IPS-18c (cell line): ENCODE data around the gene FRMD4A.

Experiments used
- H3K4me3 ChIP-seq: 2 replicates; pipeline ENCODE4 v1.7.0; 2013; ENCODE audit warnings: low read depth, mild to moderate bottlenecking, low read length, moderate library complexity; ENCODE audit not compliant: insufficient read depth
- H3K9me3 ChIP-seq: one replicate; pipeline ENCODE4 v1.6.1; 2013; ENCODE audit warnings: mild to moderate bottlenecking, low read length, moderate library complexity; ENCODE audit not compliant: control insufficient read depth, insufficient read depth

FRMD4A gene

DNA sequence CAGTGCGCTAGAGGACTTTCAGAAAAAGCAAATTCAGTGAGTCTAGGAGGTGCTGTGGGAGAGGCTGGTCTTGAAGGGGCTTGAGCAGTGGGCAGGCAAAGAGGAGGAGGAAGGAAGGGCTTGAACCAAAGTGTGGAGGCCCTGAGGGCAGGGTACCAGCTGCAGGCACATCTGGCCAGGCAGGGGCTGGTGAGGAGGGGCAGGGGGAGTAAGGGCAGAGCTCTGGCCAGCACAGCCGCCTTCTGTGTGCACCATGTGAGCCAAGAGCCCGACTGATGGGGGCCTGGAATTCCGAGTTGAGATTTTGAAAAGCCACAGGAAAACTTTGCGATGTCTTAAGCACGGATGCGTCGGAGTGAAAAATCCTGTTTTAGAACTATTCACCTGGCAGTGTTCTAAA, 669.5 kb downstream of the FRMD4A start:
- Histone ChIP-seq H3K4me3 (no peak overlapping the region), H3K9me3 (no peaks in the 10 kb centered on the region)

DNA sequence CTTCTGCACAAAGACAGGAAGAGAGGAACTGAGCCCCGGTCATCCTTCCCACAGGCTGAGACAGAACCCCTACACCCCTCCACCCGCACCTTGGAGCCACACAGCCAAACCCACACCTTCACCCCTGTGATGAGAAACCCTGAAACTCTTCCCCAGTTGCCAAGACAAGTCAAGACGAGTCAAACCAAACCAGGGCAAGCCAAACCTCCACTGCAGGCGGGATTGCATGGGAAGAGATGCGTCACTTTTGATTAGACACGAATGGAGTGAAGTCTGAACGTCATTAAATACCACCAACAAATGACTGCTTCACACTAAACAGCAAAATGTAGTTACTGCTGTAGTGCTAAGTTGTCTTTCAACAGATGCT, 670.2 kb downstream of the FRMD4A start:
- Histone ChIP-seq H3K9me3 (no peaks in the 10 kb centered on the region), H3K4me3 (no peak overlapping the region)

DNA sequence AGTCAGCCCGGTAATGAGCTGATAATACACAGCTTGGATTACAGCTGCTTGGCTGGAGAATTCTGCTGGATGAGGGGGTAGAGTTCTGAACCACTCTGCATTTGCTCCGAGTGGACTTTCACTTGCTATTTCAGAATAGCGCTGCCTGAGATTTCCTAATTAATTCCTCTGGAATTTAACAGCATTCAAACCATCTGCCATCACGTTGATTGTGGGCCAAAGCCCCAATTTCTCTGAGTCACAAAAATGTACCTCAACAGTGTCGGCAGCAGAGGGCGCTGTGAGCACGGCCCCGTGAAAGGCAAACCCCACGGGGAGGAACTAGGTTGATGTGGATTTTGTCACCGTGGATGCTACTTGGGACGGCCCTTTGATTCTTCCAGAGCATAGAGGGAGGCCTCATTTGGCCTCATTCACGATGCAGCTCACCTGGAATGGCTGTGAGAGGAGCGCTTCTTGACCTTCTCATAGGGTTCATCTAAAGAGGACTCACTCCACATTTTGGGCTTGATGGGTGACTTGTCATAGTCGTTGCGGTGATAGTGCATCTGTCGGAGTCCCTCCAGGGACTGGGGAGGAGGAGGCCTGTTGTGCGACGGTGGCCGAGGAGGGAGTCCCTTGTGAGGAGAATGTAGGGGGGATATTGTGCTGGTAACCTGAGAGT, 670.7 kb downstream of the FRMD4A start:
- no peak overlapping the region for H3K4me3 ChIP-seq
- H3K9me3 ChIP-seq: no peaks in the 10 kb centered on the region

DNA sequence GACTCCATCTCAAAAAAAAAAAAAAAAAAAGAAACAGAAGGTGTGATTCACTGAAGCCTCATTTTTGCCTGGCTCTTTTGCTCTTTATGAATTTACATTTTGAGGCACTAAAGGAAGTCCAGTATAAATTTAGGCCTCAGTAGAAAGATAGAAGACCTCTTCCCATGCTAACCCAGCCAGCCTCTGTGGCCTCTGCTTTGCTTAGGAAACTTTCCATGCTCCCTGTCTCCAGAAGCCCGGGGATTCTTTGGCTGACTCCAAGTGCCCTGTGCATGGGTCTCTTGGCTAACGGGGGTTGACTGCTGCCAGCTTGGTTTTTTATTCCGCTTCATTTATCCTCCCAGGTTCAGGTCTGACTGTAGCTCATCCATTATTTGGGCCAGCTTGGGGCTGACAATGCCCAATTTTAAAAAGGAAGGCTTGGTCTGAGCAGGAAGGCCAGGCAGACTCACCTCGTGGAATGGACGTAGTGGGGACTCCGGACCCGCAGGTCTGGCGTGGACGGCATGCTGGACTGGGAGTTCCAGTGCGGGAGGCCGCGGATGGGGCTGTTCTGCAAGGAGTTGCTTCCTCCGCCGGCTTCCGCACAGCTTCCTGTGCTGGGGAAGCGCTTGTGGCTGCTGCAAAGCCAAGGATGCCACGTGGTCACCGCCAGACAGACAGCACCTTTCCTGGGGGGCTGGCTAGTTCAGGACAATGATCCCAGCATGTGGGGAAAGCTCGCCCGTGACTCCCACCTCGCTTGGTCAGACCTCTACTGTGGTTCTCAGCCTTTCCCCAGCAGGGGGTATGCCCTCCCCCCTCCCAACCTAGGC, 671.6 kb downstream of the FRMD4A start:
- H3K4me3 ChIP-seq: no peak overlapping the region
- H3K9me3 ChIP-seq: no peaks in the 10 kb centered on the region

DNA sequence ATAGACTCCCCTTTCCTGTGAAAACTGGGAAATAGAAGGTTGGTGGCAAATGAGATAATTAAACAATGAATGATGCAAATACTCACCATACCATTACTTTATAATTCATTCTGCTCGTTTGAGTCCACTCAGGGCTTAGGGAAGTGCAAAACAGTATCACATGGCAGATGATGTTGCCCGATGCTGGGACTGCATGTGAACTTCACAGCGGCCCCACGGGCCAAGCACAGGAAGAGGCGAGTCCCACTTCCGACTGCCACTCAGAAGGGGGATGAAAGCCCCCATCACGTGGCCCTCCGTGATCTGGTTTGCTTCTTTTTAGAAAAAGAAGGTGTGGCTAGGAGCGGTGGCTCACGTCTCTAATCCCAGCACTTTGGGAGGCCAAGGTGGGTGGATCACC, 672.5 kb downstream of the FRMD4A start:
- no peak overlapping the region for H3K4me3 ChIP-seq
- H3K9me3 ChIP-seq: no peaks in the 10 kb centered on the region

- Histone ChIP-seq H3K4me3 (no peak overlapping the region), H3K9me3 (no peaks in the 10 kb centered on the region)
Observed at GRCh38 chr10:13657101-13657680, 673.5 kb downstream of the FRMD4A start.

DNA sequence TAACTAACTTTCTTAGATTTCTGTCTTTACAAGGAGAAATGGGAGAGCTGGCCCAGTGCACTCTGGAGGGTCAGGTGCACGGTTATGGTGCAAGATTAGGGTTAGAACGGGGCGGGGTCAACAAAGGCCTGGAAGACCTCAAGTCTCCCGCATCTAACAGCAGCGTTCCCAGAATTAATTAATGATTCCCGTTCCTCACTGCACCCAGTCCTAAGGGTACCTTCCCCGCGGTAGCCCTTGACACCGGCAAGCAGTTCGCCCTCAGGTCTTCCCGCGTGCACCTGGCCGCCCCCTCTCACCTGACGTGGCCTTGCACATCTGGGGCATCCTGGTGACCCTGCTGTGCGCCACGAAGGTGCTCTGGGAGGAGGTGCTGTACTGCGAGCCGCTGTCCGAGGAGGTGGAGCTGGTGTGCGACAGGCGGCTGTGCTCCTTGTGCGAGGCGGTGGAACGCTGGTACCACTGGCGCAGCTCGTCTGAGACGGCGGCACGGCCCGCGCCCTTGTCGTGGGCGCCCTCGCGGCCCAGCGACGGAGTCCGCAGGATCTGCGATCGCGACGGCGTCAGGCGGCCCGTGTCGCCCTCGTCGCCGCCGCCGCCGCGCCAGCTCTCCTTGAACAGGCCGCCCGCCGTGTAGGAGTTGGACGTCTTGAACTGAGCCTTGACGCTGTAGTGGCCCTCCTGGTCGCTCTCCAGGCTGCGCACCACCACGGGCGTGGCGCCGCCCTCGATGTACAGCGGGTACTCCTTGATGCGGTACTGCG, 674.2 kb downstream of the FRMD4A start:
- H3K4me3 ChIP-seq: no peak overlapping the region
- no peaks in the 10 kb centered on the region for H3K9me3 ChIP-seq

GRCh38 chr10:13654846-13655245, 675.9 kb downstream of the FRMD4A start:
- Histone ChIP-seq H3K9me3 (no peaks in the 10 kb centered on the region), H3K4me3 (no peak overlapping the region)

- no peaks in the 10 kb centered on the region for H3K9me3 ChIP-seq
- no peak overlapping the region for H3K4me3 ChIP-seq
Observed at GRCh38 chr10:13654118-13654830, 676.5 kb downstream of the FRMD4A start.

DNA sequence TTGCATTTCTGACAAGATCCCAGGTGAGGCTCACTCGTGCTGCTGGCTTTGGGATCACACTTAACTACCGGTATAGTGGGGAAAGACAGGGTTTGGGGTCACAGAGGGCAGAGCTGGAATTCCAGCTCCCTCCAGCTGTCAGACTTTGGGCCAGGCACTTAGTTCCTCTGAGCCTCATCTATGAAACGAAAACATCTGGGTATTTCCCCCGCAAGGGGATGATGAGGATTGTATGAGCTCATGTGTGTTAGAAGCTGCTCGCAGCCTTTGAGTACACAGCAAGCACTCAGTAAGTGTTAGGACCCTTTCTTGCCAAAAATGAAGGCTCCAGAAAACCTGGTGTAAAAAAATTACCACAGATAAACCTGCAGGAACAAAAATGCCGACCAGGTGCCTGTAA, 677.9 kb downstream of the FRMD4A start:
- no peak overlapping the region for H3K4me3 ChIP-seq
- no peaks in the 10 kb centered on the region for H3K9me3 ChIP-seq

DNA sequence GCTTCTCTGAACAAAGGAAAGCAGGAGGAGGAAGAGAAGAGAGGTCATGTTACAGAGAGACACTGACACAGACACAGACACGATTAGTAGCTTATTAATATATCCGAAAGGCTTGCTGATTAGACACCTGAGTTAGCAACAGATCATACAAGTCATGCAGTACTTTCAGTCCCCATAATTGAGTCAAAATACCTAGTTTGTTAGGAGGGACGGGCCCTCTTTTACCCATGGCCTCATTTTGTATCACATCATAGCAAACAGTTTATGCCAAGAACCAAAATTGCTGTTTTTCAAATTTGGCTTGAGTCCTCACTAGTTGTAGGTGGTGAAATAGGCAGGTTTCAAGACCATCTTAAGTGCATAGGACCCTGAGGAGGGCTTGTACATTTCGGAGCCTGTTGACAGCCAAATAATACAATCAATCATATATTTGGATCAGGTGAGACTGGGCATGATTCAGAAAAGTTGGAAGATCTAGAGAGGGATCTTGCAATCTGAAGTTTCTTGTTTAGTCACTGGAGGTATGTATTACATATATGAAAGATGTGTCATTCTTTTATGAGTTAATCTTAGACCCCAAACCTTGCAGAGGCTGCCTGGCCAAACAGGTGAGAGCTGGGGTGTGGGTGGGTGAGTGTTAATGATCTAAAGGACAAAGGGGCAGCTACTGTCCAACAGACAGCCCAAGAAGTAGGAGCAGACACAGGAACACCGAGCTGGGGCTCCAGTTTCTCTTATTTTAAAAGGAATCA, 678.6 kb downstream of the FRMD4A start:
- no peaks in the 10 kb centered on the region for H3K9me3 ChIP-seq

GRCh38 chr10:13650961-13651360, 679.8 kb downstream of the FRMD4A start:
- H3K9me3 ChIP-seq: no peaks in the 10 kb centered on the region
- H3K4me3 ChIP-seq: no peak overlapping the region

More for the DNA sequence above, 678.6 kb downstream of the FRMD4A start:
- H3K4me3 ChIP-seq: no peak overlapping the region

DNA sequence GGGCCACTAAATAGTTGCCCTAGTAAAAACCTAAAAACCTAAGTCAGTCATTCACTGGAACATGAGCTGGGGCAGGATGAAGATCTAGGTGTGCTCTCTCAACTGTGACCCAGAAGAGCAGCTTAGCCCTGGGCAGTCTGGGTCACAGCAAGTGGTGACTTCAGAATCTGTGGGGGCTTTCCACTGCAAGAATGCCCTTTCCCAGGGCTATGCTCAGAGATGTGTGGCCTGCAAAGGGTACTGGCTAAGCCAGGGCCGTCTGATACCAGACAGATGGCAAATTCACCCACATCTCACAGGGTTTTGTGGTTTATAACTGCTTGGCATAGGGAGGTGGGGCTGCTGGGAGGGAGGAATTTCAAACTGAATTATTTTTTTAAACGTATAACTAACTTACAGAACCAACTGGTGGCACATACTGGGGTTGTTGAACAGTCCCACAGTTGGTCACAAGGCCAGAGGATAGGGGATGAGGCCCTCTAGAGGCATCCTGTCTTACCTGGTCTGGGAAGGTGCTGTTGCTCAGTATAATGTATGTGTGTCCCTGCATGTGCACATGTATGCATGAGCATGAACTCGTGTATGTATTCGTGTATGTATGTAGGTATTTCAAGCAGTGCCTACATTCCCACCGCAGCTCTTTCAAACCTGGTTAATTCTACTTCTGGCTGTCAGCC, 680.7 kb downstream of the FRMD4A start:
- H3K9me3 ChIP-seq: no peaks in the 10 kb centered on the region
- no peak overlapping the region for H3K4me3 ChIP-seq

DNA sequence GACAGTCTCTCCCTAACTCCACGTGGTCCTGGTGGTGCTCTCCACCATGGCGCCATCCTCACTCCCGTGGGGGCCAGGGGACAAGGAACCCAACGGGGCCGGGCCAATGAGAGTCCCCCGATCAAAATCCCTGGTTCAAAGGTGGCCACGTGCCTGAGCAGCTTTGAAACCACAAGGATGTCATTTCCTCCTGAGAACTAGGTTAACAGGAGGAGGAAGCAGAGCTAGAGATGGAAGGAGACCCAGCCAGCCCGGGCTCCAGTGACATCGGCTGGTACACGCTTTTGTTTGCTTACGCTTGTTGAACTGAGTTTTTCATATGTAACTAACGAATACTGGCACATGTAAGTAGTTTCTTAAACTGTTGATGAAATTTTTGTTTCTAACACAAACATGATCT, 682.3 kb downstream of the FRMD4A start:
- H3K4me3 ChIP-seq: no peak overlapping the region

DNA sequence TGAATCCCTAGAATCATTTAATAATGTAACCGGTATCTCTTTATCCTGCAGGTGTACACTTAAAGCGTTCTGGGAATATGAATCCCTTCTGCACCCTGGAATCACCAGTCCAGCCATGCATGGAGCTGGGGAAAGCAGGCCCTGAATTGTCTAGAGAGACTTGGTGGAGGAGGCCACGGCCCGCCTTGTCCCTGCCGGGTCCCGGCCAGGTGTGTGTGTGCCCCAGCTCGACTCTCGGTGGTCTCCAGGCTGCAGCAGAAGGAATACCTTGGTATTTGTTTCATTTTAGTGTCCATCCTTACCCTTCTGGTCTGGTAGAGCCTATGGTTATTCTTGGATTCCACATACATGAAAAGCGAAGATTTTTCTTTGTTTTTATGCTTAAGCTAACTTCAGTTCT, 685.9 kb downstream of the FRMD4A start:
- no peak overlapping the region for H3K4me3 ChIP-seq
- H3K9me3 ChIP-seq: peaks cover 5% of the 10 kb centered on the region

More for the DNA sequence above, 682.3 kb downstream of the FRMD4A start:
- no peaks in the 10 kb centered on the region for H3K9me3 ChIP-seq

- Histone ChIP-seq H3K9me3 (peaks cover 5% of the 10 kb centered on the region), H3K4me3 (no peak overlapping the region)
Observed at GRCh38 chr10:13643016-13643415, 687.7 kb downstream of the FRMD4A start.
